Measurements from ENCODE around the gene CFAP70. TPM values are rescaled to one million over a fixed set of nuclear protein-coding genes. Genes with fewer than 3 reads are reported as not detected.
"Not testable (repeated sequence)": the region's sequence is repeated elsewhere in the genome, so short reads cannot be mapped to it uniquely, and the experiment has no call there.

The CFAP70 gene
- total RNA-seq, 2 donors from 2014 or later = 0.50 to 1.5 TPM

DNA sequence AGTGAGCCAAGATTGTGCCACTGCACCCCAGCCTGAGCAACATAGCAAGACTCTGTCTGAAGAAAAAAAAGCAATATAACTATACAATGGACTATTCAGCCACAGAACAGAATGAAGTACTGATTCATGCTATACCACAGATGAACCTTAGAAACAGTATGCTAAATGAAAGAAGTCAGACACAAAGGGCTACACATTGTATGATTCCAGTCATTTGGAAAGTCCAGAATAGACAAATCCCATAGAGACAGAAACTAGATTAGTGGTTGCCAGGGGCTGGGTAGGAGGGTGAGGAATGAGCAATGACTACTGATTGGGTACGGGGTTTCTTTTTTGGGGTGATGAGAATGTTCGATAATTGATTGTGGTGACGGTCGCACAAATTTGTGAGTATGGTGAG is 9.6 kb upstream of the CFAP70 start:
- Mint-ChIP-seq H3K27me3 (no peaks in the 10 kb centered on the region), H3K4me1 (ENCODE audit: low read depth in 2 of 2) (peaks cover 5 to 7% of the 10 kb centered on the region in 2 donors), H3K9me3 (no peaks in the 10 kb centered on the region), H3K4me3 (no peak overlapping the region), H3K27ac (no peak overlapping the region), H3K36me3 (peaks cover 6% of the 10 kb centered on the region)
- DNase-seq (ENCODE audit: low spot score) (no peak), ATAC-seq (peak in 1 of 2 donors; percentile 53)

DNA sequence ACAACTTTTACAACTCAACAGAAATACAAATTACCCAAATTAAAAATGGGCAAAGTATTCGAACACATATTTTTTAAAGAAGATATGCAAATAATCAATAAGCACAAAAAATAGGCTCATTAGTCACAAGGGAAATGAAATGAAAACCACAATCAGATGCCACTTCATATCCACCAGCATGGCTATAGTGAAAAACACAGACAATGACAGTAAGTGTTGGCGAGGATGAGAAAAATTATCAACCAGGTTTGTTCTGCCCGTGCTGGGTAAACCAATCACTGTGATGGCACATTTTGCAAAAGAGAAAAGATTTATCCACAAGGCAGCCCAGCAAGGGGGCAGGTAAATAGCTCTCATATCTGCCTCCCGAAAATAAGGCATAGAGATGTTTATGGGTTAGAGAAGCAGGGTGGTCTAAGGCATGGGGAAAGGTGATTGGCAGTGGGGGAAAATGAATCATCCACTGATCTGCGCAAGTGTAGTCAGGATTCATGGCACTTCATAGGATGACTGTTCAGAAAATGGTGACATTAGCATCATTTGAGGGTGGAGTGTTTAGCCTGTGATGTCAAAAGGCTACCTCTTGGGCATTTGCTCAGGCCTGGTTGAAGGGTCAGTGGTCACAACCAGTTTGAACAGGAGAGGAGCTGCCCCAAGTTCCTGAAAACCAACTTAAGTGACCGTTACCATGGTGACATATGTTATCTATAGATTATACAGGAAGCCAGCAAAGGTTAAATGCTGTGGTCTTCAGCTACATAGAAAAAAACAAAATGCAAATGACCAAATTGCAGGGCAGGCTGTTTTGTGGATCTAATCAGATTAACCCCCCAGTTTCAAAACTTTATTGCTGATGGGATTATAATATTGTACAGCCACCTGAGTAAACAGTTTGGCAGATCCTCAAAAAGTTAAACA is 8.0 kb upstream of the CFAP70 start:
- Mint-ChIP-seq H3K9me3 (no peaks in the 10 kb centered on the region), H3K4me3 (no peak overlapping the region), H3K36me3 (peaks cover 6% of the 10 kb centered on the region), H3K4me1 (ENCODE audit: low read depth in 2 of 2) (peaks cover 5 to 7% of the 10 kb centered on the region in 2 donors), H3K27me3 (no peaks in the 10 kb centered on the region), H3K27ac (no peak overlapping the region)
- ATAC-seq (no peak), DNase-seq (ENCODE audit: low spot score) (no peak)

DNA sequence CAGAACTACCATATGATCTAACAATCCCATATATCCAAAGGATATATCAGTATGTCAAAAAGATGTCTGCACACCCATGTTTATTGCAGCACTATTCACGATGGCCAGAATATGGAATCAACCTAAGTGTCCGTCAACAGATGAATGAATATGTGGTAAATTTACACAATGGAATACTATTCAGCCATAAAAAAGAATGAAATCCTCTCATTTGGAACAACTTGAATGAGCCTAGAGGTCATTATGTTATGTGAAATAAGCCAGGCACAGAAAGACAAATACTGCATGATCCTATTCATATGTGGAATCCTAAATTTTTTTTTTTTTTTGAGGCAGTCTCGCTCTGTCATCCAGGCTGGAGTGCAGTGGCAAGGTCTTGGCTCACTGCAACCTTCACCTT is 6.3 kb upstream of the CFAP70 start:
- Mint-ChIP-seq H3K27me3 (no peaks in the 10 kb centered on the region), H3K9me3 (no peaks in the 10 kb centered on the region), H3K36me3 (no peaks in the 10 kb centered on the region), H3K4me3 (no peak overlapping the region), H3K4me1 (ENCODE audit: low read depth in 2 of 2) (peaks cover 5 to 7% of the 10 kb centered on the region in 2 donors), H3K27ac (peak overlapping the region in 1 of 2 donors; percentile 47)
- no peak for ATAC-seq
- DNase-seq (ENCODE audit: low spot score) = no peak

DNA sequence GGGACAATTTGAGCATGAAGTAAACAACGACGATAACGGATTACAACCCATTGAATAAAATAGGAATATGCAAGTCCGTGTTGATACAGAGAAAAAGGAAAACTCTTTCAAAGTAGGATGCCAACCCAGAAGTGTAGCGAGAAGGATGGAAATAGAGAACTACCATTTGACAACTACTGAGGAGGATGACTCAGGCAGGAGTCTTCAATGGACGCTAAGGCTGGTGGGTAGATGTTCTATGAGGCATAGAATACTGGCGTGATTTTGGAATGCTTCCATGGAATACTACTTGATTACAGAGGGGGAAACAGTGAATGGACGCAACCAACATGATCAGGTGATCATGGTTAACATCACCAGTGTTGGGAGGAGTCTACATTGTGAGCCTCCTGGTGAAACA is 828 bp upstream of the CFAP70 start:
- Mint-ChIP-seq H3K27me3 (no peaks in the 10 kb centered on the region), H3K4me3 (no peak overlapping the region), H3K27ac (no peak overlapping the region), H3K9me3 (no peaks in the 10 kb centered on the region), H3K36me3 (no peaks in the 10 kb centered on the region), H3K4me1 (ENCODE audit: low read depth in 2 of 2) (peaks cover 9 to 14% of the 10 kb centered on the region in 2 donors)
- DNase-seq (ENCODE audit: low spot score) (no peak), ATAC-seq (no peak)

DNA sequence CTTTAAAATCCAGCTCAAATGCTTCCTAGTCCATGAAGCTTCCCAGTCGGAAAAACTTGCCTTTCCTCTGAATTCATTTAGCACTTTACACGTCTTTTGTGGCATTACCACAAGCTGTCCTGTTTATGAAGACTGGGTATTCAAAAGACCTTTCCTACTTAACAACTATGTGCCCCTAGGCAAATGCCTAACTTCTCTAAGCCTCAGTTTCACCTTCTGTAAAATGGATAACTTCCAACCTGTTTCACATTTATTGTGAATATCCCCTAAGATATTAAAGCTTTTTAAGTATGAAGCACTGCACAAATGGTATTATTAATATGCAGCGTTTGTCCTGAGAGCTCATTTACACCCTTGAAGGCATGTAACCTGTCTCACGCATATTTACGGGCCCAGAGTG is 843 bp downstream of the CFAP70 start:
- DNase-seq (ENCODE audit: low spot score) = no peak
- Mint-ChIP-seq H3K36me3 (no peaks in the 10 kb centered on the region), H3K27me3 (no peaks in the 10 kb centered on the region), H3K9me3 (no peaks in the 10 kb centered on the region), H3K4me1 (ENCODE audit: low read depth in 2 of 2) (peaks cover 9 to 14% of the 10 kb centered on the region in 2 donors), H3K4me3 (peak overlapping the region; percentile 98), H3K27ac (peak overlapping the region; percentile 79 to 93)
- ATAC-seq = no peak

DNA sequence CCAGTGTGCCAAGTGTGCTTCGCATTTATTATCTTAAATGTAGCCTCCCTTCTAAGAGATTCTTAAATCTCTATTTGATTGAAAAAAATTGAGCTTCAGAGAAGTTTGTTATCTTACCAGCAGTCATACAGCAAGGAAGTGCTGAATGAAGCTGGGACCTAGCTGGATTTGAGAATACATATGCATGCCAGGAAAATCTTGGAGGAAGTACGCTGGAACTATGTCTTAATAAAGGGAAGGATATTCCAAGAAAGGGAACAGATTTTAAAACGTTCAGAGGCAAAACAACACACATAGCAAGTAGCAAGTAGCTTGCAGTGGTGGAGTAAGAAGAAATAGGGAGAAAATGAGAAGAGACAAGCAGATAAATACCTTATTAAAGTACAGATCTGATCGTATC is 1.5 kb downstream of the CFAP70 start:
- Mint-ChIP-seq H3K4me1 (ENCODE audit: low read depth in 2 of 2) (peaks cover 9 to 14% of the 10 kb centered on the region in 2 donors), H3K36me3 (no peaks in the 10 kb centered on the region), H3K4me3 (peak overlapping the region; percentile 98), H3K27me3 (no peaks in the 10 kb centered on the region), H3K9me3 (no peaks in the 10 kb centered on the region), H3K27ac (no peak overlapping the region)
- DNase-seq (ENCODE audit: low spot score) = no peak
- no peak for ATAC-seq

DNA sequence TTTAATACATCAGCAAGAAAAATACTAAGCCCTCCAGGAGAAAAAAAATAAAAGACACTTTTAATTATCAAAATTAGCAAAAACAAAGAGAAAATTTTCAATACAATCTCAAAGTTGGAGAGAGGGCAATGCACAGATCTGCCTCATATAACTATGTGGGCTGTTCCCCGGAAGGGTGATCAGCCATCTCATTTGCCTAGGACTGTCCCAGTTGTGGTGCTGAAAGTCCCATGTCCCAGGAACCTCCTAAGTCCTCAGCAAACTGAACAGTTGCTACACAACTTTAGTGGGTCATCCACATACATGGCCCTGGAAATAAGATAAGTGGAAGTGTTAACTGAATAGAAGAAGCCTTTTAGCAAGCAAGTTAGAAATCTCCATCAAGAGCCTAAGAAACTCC is 14.4 kb downstream of the CFAP70 start:
- Mint-ChIP-seq H3K4me3 (no peak overlapping the region), H3K27ac (no peak overlapping the region), H3K27me3 (no peaks in the 10 kb centered on the region), H3K36me3 (no peaks in the 10 kb centered on the region), H3K9me3 (no peaks in the 10 kb centered on the region), H3K4me1 (ENCODE audit: low read depth in 2 of 2) (no peaks in the 10 kb centered on the region)
- no peak for DNase-seq (ENCODE audit: low spot score)
- ATAC-seq = no peak

DNA sequence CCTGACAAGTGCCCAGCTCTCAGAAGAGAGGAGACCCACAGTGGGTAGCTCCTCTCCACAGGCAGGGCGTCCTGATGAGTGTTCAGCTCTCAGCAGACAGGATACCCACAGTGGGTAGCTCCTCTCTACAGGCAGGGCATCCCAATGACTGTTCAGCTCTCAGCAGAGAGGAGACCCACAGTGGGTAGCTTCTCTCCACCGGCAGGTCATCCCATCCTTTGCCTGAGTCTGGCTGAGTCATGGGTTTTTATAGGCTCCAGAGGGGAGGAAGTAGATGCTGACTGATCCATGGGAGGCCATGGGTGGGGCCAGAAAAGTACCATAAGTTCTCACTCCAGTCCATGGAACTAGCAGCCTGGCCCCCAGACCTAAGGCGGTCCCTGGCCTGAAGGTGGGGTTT is 18.5 kb downstream of the CFAP70 start:
- Mint-ChIP-seq H3K27me3 (peaks cover 0 to 3% of the 10 kb centered on the region in 2 donors), H3K27ac (no peak overlapping the region), H3K4me1 (ENCODE audit: low read depth in 2 of 2) (no peaks in the 10 kb centered on the region), H3K9me3 (no peaks in the 10 kb centered on the region), H3K36me3 (no peaks in the 10 kb centered on the region), H3K4me3 (no peak overlapping the region)
- peak; percentile 11 to 20 for ATAC-seq
- DNase-seq (ENCODE audit: low spot score) = no peak

DNA sequence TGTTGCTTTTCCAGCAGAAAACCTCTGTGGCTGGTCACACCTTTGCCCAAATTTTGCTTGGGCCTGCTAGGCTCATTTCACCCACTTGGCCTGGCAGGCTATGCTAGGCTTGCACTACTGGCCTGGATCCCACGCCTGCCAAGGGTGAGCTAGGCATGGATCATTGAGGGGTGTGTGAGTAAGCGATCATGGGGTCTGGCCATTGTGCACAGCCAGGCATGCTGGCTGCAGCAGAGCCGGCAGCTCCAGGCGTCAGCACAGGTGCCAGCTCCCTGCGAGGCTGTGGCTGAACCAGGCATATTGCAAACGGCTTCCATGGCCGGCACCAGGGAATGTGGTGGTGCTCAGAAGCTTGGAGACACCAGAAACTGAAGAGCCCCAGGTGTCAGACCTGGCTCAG is 19.2 kb downstream of the CFAP70 start:
- H3K4me3 Mint-ChIP-seq = no peak overlapping the region
- no peak overlapping the region for H3K27ac Mint-ChIP-seq
- no peaks in the 10 kb centered on the region for H3K4me1 Mint-ChIP-seq (ENCODE audit: low read depth in 2 of 2)
- no peaks in the 10 kb centered on the region for H3K36me3 Mint-ChIP-seq
- no peak for DNase-seq (ENCODE audit: low spot score)
- no peak for ATAC-seq
- H3K9me3 Mint-ChIP-seq = no peaks in the 10 kb centered on the region
- peaks cover 0 to 6% of the 10 kb centered on the region in 2 donors for H3K27me3 Mint-ChIP-seq

DNA sequence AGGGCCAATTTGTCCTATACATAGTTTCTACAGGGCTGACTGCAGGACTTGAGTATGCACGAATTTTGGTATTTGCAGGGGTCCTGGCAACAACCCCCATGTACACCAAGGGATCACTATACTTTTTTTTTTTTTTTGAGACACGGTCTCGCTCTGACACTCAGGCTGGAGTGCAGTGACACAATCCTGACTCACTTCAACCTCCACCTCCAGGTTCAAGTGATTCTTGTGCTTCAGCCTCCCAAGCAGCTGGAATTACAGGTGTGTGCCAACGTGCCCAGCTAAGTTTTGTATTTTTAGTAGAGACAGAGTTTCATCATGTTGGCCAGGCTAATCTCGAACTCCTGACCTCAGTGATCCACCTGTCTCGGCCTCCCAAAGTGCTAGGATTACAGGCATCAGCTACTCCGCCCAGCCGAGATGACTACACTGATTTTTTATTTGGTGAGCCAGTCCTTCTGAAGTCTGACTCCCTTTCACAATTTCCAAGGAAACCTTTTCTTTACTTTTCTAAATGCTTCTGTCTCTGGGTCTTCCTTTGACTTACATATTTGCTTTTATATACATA is 19.8 kb downstream of the CFAP70 start:
- no peak for ATAC-seq
- H3K9me3 Mint-ChIP-seq = no peaks in the 10 kb centered on the region
- H3K36me3 Mint-ChIP-seq = no peaks in the 10 kb centered on the region
- DNase-seq (ENCODE audit: low spot score) = no peak
- no peaks in the 10 kb centered on the region for H3K4me1 Mint-ChIP-seq (ENCODE audit: low read depth in 2 of 2)
- H3K27me3 Mint-ChIP-seq = peaks cover 0 to 6% of the 10 kb centered on the region in 2 donors
- H3K27ac Mint-ChIP-seq = no peak overlapping the region
- no peak overlapping the region for H3K4me3 Mint-ChIP-seq

DNA sequence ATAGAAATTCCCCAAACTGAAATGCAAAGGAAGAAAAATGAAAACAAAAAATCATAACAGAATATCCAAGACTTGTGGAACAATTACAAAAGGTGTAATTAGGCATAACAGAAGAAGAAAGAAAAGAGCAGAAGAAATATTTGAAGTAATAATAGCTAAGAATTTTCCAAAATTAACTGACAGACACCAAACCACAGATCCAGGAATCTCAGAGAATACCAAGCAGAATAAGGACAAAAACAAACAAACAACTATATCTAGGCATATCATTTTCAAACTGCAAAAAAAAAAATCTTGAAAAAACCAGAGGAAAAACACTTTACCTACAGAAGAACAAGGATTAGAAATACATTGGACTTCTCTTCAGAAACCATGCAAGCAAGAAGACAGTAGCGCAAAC is 25.5 kb downstream of the CFAP70 start:
- H3K4me3 Mint-ChIP-seq = no peak overlapping the region
- DNase-seq (ENCODE audit: low spot score) (no peak), ATAC-seq (no peak)
- H3K27ac Mint-ChIP-seq = no peak overlapping the region
- H3K4me1 Mint-ChIP-seq (ENCODE audit: low read depth in 2 of 2) = no peaks in the 10 kb centered on the region
- no peaks in the 10 kb centered on the region for H3K36me3 Mint-ChIP-seq
- peaks cover 5 to 15% of the 10 kb centered on the region in 2 donors for H3K27me3 Mint-ChIP-seq
- no peaks in the 10 kb centered on the region for H3K9me3 Mint-ChIP-seq

DNA sequence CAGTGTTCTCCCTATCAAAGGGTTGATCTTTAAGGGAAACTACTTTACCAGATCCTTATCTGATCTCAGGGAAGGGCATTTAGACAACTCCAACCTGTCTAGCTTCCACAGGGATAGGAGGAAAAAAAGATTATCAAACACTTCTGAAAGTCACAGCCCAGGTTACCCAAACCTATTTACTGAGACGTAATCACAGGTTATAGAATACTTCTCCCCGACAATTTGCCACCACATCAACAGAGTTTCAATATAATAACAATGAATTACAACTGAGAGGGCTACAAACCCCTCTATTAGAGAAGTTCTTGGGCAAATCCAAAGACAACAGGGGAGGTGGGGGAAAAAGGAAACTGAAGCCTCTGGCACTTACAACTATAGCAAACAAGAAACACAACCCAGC is 26.3 kb downstream of the CFAP70 start:
- Mint-ChIP-seq H3K4me3 (no peak overlapping the region), H3K9me3 (no peaks in the 10 kb centered on the region), H3K36me3 (no peaks in the 10 kb centered on the region), H3K27ac (no peak overlapping the region), H3K4me1 (ENCODE audit: low read depth in 2 of 2) (no peaks in the 10 kb centered on the region), H3K27me3 (peaks cover 5 to 15% of the 10 kb centered on the region in 2 donors)
- ATAC-seq = no peak
- no peak for DNase-seq (ENCODE audit: low spot score)

DNA sequence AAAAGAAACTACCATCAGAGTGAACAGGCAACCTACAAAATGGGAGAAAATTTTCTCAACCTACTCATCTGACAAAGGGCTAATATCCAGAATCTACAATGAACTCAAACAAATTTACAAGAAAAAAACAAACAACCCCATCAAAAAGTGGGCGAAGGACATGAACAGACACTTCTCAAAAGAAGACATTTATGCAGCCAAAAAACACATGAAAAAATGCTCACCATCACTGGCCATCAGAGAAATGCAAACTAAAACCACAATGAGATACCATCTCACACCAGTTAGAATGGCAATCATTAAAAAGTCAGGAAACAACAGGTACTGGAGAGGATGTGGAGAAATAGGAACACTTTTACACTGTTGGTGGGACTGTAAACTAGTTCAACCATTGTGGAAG is 30.1 kb downstream of the CFAP70 start:
- not testable (repeated sequence) for ATAC-seq; H3K9me3 Mint-ChIP-seq; DNase-seq (ENCODE audit: low spot score); H3K4me3 Mint-ChIP-seq; H3K4me1 Mint-ChIP-seq (ENCODE audit: low read depth in 2 of 2); H3K27ac Mint-ChIP-seq; H3K36me3 Mint-ChIP-seq
- H3K27me3 Mint-ChIP-seq = peaks cover 5 to 15% of the 10 kb centered on the region in 2 donors

DNA sequence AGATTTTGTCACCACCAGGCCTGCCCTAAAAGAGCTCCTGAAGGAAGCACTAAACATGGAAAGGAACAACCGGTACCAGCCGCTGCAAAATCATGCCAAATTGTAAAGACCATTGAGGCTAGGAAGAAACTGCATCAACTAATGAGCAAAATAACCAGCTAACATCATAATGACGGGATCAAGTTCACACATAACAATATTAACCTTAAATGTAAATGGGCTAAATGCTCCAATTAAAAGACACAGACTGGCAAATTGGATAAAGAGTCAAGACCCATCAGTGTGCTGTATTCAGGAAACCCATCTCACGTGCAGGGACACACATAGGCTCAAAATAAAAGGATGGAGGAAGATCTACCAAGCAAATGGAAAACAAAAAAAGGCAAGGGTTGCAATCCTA is 33.4 kb downstream of the CFAP70 start:
- DNase-seq (ENCODE audit: low spot score); H3K4me3 Mint-ChIP-seq; H3K36me3 Mint-ChIP-seq; H3K27me3 Mint-ChIP-seq; H3K9me3 Mint-ChIP-seq; H3K27ac Mint-ChIP-seq; ATAC-seq; H3K4me1 Mint-ChIP-seq (ENCODE audit: low read depth in 2 of 2): not testable (repeated sequence)

Data from natural killer cell treated with Interleukin-12 subunit alpha and Interleukin-12 subunit beta and Interleukin-15 and Interleukin-18, amount 100 ng/mL, for 72 hours (primary cell).